GM12872 (cell line): ENCODE data around the gene CLBA1.

ENCODE experiments used
- CTCF ChIP-seq: IDR thresholded peaks from 3 replicates; pipeline ENCODE4 v1.5.1; 2011; ENCODE audit warnings: low read depth, mild to moderate bottlenecking, low read length, moderate library complexity; ENCODE audit not compliant: insufficient read depth

The CLBA1 gene

GRCh38 chr14:105019861-105020814 is 34.5 kb downstream of the CLBA1 start:
- TF ChIP-seq CTCF, result no peak

- TF ChIP-seq CTCF, result no peak
Observed at GRCh38 chr14:105020815-105021655, 35.4 kb downstream of the CLBA1 start, which contains the start of gene CDCA4. CDCA4 (minus strand) TSS chr14:105021083; CDS start chr14:105011929, 9,154 bp downstream.

GRCh38 chr14:105021656-105022275 is 36.2 kb downstream of the CLBA1 start:
- no peak for TF ChIP-seq CTCF

- TF ChIP-seq CTCF, result no peak
Observed at GRCh38 chr14:105022276-105022670, 36.7 kb downstream of the CLBA1 start.

GRCh38 chr14:105023144-105023543 is 37.6 kb downstream of the CLBA1 start:
- no peak for TF ChIP-seq CTCF

GRCh38 chr14:105023791-105024480 is 38.3 kb downstream of the CLBA1 start:
- TF ChIP-seq CTCF, result no peak
